ENCODE results near the gene TOP2A. TPM values are rescaled to one million over a fixed set of nuclear protein-coding genes. Genes with fewer than 3 reads are reported as not detected.

The TOP2A gene
- total RNA-seq, 2 experiments from 2014 or later: 361 to 373 TPM

DNA sequence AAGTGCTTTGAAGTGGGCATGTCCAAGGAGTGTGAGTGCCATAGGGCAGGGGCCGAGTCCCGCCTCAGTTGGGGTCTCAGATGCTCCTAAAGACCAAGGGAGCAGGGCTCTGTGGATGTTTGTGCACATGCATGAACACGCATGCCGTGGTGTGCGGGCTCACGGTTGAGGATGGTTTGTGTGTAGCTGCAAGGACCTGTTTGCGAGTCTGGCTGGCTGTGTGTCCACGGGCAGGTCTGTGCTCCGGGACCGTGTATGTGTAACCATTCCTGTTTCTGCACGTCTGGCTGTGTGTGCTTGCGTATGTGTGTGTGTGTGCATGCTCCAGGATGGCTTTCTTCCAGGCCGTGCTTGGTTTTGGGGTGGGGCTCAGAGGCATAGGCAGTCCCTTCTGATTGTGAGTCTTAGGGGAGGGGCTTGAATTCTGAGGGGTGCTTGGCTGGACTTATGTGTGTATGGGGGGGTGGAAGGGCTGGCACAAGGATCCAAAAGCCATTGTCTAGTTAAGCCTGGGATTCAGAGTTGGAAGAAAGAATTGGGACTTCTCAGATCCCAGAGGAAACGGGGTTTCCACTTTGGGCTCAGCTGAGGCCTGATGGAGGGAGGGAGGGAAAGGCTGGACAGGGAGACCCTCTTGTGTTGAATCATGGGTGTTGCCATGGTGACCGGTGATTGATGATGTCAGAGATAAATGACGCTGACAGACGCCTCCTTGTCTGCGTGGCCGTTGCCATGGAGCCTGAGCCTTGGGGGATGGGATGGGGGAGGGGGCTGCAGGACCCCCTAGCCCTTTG is 67.6 kb downstream of the TOP2A start:
- Mint-ChIP-seq H3K27ac (peak overlapping the region; percentile 11), H3K4me1 (peaks cover 55% of the 10 kb centered on the region)

DNA sequence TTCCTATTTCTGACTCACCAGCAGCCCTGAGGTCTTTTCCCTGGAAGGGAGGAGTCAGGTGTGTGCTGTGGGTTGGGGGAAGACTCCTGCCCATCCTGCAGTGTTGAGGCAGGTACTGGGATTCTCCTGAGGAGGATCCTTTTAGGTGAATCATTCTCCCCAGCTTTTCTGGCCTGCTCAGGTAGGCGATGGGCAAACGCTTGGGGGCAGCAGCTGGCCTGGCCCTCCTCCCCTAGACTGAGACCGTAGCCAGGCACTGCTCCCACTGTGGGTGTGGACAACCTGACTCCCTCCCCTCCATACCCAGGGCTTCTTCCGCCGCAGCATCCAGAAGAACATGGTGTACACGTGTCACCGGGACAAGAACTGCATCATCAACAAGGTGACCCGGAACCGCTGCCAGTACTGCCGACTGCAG is 68.2 kb downstream of the TOP2A start:
- no peaks in the 10 kb centered on the region for H3K27me3 Mint-ChIP-seq
- CTCF ChIA-PET: no interaction called here
- no peak for DNase-seq
- POLR2A ChIA-PET: no interaction called here
- no peaks in the 10 kb centered on the region for H3K9me3 Mint-ChIP-seq
- no peak overlapping the region for H3K4me3 Mint-ChIP-seq
- H3K27ac Mint-ChIP-seq: peak overlapping the region; percentile 60
- peaks cover 39% of the 10 kb centered on the region for H3K36me3 Mint-ChIP-seq (ENCODE audit: low read depth)
- peaks cover 61% of the 10 kb centered on the region for H3K4me1 Mint-ChIP-seq

More for the DNA sequence above, 67.6 kb downstream of the TOP2A start:
- H3K27me3 Mint-ChIP-seq: no peaks in the 10 kb centered on the region
- no peaks in the 10 kb centered on the region for H3K9me3 Mint-ChIP-seq
- ChIA-PET POLR2A (no interaction called here), CTCF (interaction anchor here (1.2 to 6.7 kb wide), 2 partner anchors 13 to 45 kb away, joined by 5 to 173 read pairs; partner anchors contain the start of gene RARA)
- no peak for DNase-seq
- peaks cover 43% of the 10 kb centered on the region for H3K36me3 Mint-ChIP-seq (ENCODE audit: low read depth)
- H3K4me3 Mint-ChIP-seq: no peak overlapping the region

DNA sequence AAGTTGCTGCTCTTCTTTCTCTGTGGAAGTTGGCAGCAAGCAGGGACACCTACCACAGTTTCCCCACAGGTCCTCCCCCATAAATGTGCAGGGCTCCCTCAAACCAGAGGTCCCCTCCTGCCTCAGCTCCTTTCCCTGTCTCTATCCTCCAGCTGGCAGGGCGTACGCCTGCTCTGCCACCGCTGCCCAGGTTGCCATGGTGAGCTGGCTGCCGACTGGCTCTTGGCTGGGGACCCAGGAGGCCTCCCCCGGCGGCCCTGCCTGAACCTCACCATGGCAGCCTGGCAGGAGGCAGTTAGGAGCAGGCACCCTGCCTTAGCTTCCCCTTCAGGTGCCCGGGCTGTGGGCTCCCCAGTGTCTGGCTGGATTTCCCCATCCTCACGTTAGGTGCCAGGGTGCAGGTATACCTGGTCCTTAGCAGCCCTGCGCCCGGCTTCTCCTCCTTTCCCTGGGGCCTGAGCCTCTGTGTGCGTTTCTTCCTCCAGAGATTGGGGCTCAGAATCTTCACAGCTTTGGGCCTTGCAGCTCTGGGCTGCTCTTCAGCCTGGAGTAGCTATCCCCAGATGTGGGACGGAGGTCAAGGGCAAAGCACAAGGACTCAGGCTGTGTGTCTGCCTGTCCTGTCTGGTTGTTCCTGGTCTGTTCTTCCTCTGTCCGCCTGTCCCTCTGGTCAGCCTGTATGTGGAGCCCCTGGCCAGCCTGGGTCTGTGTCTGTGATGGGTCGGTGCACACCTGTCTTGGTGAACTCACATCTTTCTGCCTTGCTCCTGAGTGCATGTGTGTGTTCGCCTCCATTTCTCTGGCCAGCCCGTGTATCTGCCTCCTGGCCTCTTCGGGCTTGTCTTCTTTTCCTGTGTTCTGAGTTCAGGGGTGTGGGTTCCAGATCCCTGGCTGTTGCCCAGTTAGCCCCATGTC is 68.9 kb downstream of the TOP2A start:
- H3K36me3 Mint-ChIP-seq (ENCODE audit: low read depth): peaks cover 42% of the 10 kb centered on the region
- H3K27ac Mint-ChIP-seq: peak overlapping the region; percentile 60
- no peak overlapping the region for H3K4me3 Mint-ChIP-seq
- peaks cover 67% of the 10 kb centered on the region for H3K4me1 Mint-ChIP-seq
- no peaks in the 10 kb centered on the region for H3K27me3 Mint-ChIP-seq
- POLR2A ChIA-PET: interaction anchor here (0.7 to 2.3 kb wide), 5 partner anchors 10 to 69 kb away, joined by 3 to 8 read pairs (median 4); partner anchors contain the start of gene TOP2A
- H3K9me3 Mint-ChIP-seq: no peaks in the 10 kb centered on the region
- CTCF ChIA-PET: no interaction called here
- no peak for DNase-seq

DNA sequence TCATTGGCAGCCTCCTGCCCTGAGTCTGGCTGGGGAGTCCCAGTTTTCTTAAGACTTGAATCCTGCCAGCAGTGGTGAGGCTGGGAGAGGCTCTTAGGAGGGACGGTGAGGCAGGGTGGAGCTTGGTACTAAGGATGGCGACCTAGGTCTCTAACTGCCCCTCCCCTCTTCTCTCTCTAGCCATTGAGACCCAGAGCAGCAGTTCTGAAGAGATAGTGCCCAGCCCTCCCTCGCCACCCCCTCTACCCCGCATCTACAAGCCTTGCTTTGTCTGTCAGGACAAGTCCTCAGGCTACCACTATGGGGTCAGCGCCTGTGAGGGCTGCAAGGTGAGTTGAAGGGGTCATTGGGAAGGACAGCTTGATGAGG is 69.6 kb downstream of the TOP2A start:
- peak overlapping the region; percentile 59 for H3K27ac Mint-ChIP-seq
- H3K4me1 Mint-ChIP-seq: peaks cover 72% of the 10 kb centered on the region
- H3K27me3 Mint-ChIP-seq: no peaks in the 10 kb centered on the region
- no peak for DNase-seq
- CTCF ChIA-PET: no interaction called here
- POLR2A ChIA-PET: interaction anchor here (0.7 to 2.3 kb wide), 5 partner anchors 9 to 70 kb away, joined by 3 to 8 read pairs (median 4); partner anchors contain the start of gene TOP2A
- no peak overlapping the region for H3K4me3 Mint-ChIP-seq
- H3K9me3 Mint-ChIP-seq: no peaks in the 10 kb centered on the region
- peaks cover 49% of the 10 kb centered on the region for H3K36me3 Mint-ChIP-seq (ENCODE audit: low read depth)

DNA sequence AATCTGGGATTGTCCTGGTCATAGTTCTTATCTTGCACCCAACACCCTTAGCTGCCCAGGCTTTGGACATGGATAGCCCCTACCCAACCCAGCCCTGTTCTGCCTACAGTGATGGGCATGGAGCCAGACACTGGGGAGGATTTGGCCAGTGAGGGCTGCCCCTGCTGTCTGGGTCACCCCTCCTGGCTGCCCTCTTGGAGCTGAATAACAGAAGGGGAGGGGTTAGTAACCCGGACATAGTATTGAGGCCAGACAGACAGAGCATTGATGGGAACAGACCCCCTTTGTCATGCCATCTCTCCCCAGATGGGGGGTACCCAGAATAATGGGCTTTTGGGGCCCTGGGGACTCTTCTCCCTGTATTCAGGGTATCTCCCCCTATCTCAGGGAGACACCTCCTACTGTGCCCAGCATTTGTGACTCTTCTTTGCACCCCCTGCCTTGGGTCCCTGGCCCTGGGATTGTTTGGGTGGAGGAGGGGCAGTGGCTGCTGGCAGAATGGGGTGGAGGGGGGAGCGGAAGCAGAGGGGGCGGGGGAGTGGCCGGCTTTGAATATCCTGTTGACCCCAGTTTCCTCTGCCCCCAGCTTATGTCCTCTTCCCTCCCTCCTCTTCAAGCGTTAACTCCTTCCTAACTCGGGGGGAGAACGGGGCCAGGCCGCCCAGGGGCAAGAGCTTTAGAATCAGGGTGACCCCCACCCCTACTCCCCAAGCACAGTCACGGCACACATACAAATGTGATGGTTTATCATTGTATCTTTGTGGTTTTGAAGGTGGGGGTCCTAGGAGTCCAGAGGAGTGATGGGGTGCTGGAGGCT is 70.2 kb downstream of the TOP2A start:
- Mint-ChIP-seq H3K9me3 (no peaks in the 10 kb centered on the region), H3K36me3 (ENCODE audit: low read depth) (peaks cover 50% of the 10 kb centered on the region), H3K27ac (peak overlapping the region; percentile 59), H3K27me3 (no peaks in the 10 kb centered on the region), H3K4me3 (no peak overlapping the region), H3K4me1 (peaks cover 72% of the 10 kb centered on the region)
- CTCF ChIA-PET: no interaction called here
- POLR2A ChIA-PET: interaction anchor here (0.9 to 3.6 kb wide), 5 partner anchors 8 to 70 kb away, joined by 3 to 13 read pairs (median 4); partner anchors contain the start of gene TOP2A
- no peak for DNase-seq

DNA sequence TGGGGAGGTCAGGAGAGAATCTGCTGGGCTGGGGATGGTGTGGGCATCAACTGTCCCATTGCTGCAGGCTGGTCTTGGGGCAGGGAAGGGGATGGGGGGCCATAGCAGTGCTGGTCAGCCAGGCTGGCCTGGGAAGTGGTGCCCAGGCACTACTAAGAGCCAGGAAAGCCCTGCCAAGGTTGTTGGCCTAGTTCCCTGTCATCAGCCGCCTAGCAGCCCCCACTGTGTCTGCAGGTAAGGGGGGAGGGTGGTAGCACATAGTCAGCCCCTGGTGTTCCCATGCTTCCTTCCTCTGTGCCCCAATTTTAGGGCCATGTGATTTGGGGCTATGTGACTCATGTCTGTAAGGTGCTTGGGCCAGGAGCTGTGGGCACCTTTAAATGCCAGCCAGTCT is 70.9 kb downstream of the TOP2A start:
- Mint-ChIP-seq H3K36me3 (ENCODE audit: low read depth) (peaks cover 43% of the 10 kb centered on the region), H3K27me3 (no peaks in the 10 kb centered on the region), H3K27ac (peak overlapping the region; percentile 64), H3K4me1 (peaks cover 71% of the 10 kb centered on the region), H3K4me3 (no peak overlapping the region), H3K9me3 (no peaks in the 10 kb centered on the region)
- DNase-seq: no peak
- ChIA-PET POLR2A (interaction anchor here (1.4 to 3.6 kb wide), 4 partner anchors 19 to 32 kb away, joined by 5 to 14 read pairs (median 10); no protein-coding TSS in a partner anchor), CTCF (interaction anchor here (2.4 kb wide), 1 partner anchor 8 kb away, joined by 10 read pairs; no protein-coding TSS in a partner anchor)

DNA sequence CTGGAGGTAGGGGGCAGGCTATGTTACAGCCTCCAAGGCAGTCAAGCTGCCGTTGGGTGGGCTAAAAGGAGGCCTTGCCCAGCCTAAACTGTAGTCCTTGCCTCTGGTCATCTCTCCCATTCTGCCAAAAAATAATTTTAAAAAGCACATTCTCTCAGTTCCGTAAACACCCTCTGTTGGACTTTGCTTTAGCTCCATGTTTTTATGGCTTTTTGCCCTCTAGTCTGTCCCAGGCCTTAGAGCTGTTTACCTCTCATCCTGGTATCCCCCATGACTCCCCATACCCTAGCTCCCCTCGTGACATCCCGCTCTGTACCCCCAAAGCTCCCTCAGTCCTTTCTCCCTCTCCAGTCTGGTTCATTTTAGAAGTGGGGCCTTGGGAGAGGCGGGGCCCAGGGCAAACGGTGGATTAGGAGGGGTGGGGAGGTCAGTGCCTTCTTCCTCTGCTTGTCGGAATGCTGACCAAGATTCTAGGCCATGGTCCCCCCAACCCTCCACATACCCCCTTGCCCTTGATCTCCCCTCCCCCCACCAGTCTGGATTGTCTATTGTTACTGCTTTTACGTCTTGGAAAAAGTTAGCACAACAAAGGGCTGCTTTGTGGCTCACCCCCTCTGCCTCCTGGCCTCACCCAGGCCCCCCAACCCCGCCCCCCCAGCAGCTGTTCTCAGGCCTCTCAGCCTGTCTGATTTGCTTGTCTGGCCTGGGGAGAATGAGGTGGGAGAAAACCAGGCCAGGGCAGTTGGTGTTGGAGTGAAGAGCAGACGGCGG is 71.5 kb downstream of the TOP2A start:
- Mint-ChIP-seq H3K4me1 (peaks cover 71% of the 10 kb centered on the region), H3K4me3 (no peak overlapping the region), H3K27ac (peak overlapping the region; percentile 9), H3K36me3 (ENCODE audit: low read depth) (peaks cover 41% of the 10 kb centered on the region), H3K27me3 (no peaks in the 10 kb centered on the region), H3K9me3 (no peaks in the 10 kb centered on the region)
- CTCF ChIA-PET: interaction anchor here (0.7 to 2.4 kb wide), 5 partner anchors 9 to 44 kb away, joined by 3 to 10 read pairs (median 3); no protein-coding TSS in a partner anchor
- POLR2A ChIA-PET: interaction anchor here (0.6 to 3.6 kb wide), 15 partner anchors 9 to 233 kb away, joined by 3 to 14 read pairs (median 4); partner anchors contain the start of genes CDC6, TOP2A and WIPF2
- no peak for DNase-seq

DNA sequence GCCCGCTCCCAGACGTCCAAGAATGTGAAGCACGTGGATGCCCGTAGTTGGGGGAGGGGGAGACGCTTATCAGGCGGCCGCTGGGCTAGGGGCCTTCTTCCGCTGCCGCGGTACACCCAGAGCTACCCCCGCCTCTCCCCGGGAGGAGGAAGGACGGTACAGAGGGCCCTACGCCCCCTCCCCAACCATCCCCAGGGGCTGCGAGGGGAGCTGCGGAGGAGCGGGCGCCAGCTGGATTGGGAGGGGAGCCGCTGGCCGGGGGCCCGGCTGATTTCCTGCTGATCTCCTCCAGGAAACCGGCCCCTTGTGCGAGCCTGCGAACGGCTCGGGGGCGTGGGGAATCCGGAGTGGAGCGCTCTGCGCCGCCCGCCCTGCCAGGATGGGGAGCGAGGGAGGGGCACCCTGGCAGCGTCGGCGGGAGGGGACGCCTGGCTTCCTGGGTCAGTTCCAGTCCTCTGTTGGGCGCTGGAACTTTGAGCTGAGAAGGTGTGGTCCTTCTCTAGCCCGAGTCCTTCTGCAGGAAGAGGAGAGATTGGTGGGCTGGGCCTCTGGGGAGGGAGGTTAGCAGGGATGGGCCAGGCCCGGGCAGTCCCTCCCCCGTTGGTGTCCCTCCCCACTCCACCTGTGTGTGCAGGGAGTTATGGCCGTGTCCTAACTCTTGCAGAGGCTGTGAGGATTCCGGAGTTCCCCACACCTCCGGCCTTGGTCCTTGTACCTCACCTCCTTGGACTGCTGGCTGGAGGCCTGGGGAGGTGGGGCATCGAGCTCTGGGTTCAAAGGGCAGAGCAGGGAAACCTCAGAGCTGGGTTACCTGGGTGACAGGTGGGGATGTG is 72.3 kb downstream of the TOP2A start:
- Mint-ChIP-seq H3K27ac (peak overlapping the region; percentile 64), H3K4me1 (peaks cover 79% of the 10 kb centered on the region), H3K4me3 (peak overlapping the region; percentile 28), H3K36me3 (ENCODE audit: low read depth) (peaks cover 48% of the 10 kb centered on the region), H3K27me3 (no peaks in the 10 kb centered on the region), H3K9me3 (no peaks in the 10 kb centered on the region)
- POLR2A ChIA-PET: interaction anchor here (0.6 to 3.6 kb wide), 14 partner anchors 9 to 232 kb away, joined by 3 to 14 read pairs (median 4); partner anchors contain the start of genes CDC6, TOP2A and WIPF2
- CTCF ChIA-PET: interaction anchor here (0.7 to 2.4 kb wide), 5 partner anchors 9 to 44 kb away, joined by 3 to 10 read pairs (median 3); no protein-coding TSS in a partner anchor
- peak; percentile 34 for DNase-seq

DNA sequence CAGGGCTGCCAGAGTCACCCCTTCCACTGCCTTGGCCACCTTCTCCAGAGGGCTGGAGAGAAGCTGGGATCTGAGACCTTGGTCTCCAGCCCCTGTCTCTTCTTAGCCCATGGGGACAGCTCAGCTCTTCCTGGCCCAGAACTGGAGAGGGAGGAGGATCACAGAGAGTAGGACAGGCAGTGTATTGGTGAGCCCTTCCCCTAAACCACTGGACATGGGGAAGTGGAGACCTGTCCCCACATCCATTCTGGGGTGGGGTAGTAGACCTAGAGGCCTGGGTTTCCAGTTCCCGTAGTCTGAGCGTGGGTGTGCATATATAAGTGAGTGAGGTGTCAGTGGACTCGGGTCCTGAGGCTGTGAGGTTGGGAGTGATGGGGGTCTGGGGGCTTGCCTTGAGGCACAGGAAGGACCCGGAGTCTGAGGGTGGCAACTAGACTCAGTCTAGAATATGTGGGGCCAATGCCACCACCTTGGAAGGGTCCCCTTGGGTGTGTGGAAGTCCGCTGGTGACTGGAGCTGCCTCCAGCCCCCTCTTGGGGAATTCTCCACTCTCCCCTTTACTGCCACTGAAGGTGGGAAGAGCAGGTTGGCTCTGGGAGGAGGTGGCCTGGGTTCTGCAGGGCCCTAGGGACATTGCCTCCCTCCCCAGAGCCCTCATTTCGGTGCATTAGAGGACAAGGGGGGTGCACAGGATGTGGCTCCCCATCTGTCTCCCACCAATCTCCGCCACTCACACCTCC is 73.1 kb downstream of the TOP2A start:
- Mint-ChIP-seq H3K9me3 (no peaks in the 10 kb centered on the region), H3K27me3 (no peaks in the 10 kb centered on the region), H3K36me3 (ENCODE audit: low read depth) (peaks cover 46% of the 10 kb centered on the region), H3K4me1 (peaks cover 83% of the 10 kb centered on the region), H3K4me3 (peak overlapping the region; percentile 28), H3K27ac (peak overlapping the region; percentile 64)
- POLR2A ChIA-PET: interaction anchor here (0.9 to 3.6 kb wide), 9 partner anchors 10 to 232 kb away, joined by 3 to 14 read pairs (median 4); no protein-coding TSS in a partner anchor
- CTCF ChIA-PET: interaction anchor here (1.5 to 2.4 kb wide), 3 partner anchors 10 to 42 kb away, joined by 3 to 10 read pairs (median 6); no protein-coding TSS in a partner anchor
- DNase-seq: no peak

All from activated CD4-positive, alpha-beta memory T cell treated with anti-CD3 and anti-CD28 coated beads, Interleukin-2, amount 10 ng/mL, durations not matched to agents 7 days and 5 days (primary cell).